Stimulated activated CD8-positive, alpha-beta memory T cell treated with anti-CD3 and anti-CD28 coated beads, Interleukin-4, amount 100 ng/mL, for 4 hours (primary cell): ENCODE data around the gene ZXDC.
A peak's percentile ranks its signal among the peaks of the same experiment; 100 is the strongest.

Experiments used
- DNase-seq, 2 donors: peaks; one replicate each; pipeline ENCODE4 v3.0.0-alpha.2; 2020; ENCODE audit warnings: low read depth in 2 of 2, low spot score in 1 of 2

ZXDC gene

DNA sequence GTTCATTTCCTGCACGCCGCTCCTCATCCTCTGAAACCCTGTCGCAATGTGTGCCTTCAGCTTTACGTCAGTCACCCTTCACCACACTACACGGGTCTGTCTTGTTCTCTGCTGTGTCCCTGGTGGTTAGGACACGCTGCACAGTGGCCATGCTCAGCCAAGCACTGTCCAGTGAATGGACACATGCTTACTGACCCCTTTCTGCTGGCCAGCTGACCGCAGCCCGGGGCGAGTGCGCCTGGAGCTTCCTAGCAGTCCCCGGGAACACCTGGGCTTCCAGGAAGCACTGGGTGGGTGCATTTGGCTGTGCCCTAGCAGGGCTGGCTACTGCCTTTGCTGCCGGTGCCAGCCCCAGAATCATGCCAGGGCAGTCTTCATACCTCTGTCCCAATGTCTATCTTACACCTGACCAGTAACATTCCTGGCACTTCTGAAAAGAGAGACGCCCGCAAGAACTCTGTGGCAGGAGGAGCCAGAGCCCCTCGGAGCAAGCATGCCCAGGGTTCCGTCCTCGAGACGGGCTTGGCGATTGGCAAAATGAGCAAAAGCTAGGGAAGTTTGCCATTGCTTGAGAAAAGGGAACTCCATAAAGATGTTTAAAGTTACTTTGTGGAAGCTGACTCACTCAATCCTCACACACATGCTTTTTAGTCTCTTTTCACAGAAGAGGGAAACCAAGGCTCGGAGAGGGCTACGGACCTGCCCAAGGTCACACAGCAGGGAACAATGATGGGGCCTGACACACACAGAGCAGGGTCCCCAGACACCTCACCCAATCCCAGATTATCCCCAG lies 15.7 kb upstream of the ZXDC start:
- DNase-seq: no peak

DNA sequence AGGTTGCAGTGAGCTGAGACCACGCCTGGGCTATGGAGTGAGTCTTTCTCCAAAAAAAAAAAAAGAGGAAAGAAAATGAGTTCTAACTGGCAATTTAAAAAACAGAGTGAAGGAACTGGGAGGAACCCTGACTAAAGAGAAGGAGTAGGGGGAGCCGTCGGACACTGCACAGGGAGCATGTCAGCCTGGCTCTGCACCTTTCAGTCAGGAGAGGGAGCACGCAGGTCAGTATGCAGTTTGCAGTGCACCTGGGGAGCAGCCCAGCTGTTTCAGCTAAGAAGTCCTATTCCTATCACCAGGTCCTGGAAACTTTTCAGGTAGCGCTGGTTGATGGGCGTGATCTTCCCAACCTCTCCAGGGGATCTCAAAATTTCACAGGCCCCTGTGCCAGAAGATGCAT lies 14.9 kb upstream of the ZXDC start:
- DNase-seq: no peak

DNA sequence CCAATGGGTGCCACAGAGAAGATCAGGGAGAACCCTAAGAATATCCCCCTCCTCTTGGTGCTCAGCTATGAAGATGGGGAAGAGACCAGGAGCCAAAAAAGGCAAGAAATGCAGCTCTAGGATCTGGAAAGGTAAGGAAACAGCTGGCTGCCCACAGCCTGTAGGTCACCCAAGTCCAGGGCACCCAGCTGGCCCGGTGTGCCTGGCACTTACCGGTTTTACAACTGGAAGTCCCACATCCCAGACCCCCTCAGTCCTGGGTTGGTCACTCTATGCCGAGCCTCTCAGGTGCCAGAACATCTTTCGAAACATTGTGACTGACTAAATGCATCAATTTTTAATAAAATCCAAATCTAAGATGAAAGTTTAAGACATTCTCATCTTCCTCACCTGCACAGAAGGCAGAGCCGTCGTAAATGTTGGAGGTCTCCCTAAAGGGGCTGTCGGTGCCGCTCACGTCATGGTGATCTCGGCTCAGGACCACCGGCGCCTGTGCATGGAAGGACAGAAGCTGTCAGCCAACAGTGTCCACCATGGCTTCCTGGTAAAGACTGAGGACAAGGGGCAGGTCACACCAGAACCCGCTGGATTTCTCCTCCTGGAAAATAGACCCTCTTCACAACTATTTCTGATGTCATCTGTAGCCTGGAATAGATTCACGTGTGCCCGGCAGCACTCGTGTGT lies 13.3 kb upstream of the ZXDC start:
- DNase-seq: no peak

DNA sequence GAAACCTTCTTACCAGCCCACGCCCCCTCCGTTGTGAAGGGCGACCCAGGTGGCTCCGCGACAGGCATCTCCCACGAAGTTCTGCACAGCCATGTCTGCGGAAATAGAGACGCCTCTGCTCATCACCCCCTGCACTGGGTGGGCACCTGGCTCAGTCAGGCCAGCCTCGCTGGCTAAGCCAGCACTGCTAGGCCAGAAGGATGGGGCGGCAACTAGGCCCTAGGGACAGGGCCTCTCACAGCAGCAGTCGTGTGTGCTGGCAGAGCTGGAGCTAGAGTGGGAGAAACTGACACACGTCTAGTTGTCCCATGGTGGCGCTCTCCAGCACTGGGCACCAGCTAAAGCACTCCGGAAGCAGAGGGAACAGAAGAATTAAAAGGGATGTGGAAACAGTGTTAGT lies 12.5 kb upstream of the ZXDC start:
- DNase-seq: no peak

DNA sequence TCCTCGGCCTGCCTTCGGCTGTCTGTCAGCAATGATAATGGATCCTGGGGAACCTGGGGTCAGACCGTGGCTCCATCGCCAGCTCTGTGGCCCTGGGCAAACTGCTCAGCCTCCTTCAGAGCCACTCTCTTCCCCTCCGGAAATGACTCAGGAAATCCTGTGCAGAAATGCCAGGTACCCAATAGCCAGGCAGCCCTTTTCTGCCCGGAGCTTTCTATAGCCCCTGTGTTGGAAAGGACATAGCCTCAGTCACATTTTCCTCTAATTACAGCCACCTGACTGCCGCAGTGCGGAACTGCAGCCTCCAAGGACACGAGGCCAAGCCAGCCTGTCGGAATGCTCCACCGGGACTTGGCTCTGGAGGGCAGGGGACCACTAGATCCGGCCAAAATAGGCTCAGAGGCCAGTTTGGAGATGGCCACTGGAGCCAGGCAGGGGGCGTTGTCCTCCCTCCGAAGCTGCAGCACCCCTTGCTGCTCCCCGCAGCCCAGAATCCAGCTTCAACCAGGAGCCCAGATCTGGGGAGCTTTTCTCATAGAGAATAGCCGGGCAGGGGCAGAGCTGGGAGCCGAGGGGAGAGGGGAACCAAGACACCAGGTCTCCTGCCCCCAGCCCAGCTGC lies 11.6 kb upstream of the ZXDC start:
- DNase-seq: no peak

DNA sequence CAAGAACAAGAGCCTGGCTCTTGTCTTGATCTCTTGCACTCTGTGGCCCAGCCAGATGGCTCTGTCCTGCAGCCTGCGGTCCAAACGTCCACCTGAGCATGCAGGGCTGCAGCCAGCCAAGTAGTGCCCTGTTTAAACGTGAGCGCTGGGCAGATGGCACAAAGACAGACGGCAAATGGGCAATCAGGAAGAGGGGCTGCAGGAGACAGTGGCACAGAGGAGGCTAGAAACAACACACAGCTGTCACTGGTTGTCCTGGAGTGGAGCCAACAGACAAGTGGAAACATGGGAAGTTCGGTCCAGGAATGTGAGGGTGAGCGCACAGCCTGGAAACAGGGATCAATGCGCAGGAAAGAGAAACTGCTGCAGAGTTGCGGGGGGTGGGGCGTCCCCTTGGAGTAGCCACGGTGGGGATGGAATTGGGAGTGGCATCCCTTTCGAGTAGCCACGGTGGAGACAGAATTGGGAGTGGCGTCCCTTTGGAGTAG lies 10.7 kb upstream of the ZXDC start:
- DNase-seq: no peak

DNA sequence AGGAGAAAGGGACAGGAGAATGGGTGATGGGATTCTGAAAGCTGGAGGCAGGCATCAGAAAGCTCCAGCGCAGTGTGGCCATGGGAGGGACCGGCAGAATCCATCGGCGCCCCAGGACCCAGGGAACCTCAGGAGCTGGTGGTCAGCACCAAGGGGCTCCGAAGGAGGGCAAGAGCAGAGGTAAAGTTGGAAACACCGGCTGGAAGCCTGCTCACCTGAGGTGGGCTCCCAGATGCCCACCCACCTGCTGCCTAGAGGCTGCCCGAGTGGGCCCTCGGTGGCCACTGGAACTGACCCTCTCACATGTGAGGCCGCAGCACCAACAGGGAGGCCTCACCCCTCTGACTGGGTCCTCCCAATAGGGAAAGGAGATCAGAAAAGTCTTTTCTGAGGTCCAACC lies 10.3 kb upstream of the ZXDC start:
- no peak for DNase-seq

DNA sequence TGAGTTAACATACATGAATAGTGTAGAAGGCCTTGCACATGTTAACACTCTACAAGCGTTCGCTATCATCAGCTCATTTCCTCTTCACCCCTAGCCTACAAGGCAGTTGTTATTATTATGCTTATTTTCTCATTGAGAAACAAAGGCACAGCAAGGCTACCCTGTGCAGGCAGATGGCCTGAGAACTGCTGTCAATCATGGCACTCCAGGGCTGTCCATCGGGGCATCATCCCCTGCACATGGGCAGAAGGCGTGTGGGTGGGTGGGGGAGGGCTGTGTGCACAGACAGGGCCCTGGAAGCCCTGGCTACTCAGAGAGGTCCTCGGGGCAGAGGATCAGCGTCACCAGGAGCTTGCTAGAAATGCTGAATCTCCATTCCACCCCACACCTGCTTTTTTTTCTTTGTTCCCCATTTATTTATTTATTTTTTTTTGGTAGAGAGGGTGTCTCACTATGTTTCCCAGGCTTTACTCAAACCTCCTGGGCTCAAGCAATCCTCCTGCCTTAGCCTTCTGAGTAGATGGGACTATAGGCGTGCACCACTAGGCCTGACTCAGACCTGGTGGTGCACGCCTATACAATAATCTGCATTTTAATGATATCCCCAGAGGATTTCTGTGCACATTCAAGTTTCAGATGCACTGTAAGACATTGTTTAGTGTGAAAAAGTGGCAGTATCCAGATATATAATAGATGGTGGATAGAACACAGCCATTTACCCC lies 9.6 kb upstream of the ZXDC start:
- no peak for DNase-seq

DNA sequence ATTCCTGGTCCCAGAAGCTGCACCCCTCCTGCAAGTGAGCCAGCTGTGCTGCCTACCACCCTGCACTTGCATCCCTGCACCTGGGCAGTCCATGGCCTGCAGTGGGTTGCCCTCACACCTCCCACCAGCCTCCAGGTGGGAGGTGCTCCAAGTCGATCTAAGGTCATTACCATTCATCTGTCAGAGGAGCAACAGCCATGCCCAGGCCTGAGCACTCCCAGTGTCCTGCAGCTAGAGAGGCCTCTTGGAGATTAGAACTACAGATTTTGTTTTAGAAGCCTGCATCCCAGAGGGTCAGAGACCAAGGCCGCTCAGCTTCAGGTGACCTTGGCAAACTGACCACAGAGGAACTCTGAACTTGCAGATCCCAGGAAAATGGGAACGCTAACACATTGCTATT lies 9.0 kb upstream of the ZXDC start:
- no peak for DNase-seq

DNA sequence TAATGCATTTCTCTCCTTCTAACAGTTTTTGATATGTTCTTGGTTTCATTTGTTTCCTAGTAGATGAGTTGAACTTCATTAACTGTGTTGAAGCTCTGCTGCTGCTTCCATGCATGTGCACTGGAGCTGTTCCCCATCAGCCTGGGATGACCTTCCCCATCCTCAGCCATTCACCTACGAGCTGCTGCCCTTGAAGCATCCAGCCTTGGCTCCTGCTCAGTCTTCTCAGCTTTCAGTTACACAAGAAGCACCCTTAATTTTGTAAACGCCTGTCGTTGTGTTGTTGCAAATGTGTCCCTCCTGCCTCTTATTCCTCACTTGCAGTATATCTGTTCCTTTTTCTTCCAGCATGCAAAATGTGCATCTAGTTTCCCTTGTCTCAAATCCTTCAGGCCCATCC lies 8.5 kb upstream of the ZXDC start:
- no peak for DNase-seq

DNA sequence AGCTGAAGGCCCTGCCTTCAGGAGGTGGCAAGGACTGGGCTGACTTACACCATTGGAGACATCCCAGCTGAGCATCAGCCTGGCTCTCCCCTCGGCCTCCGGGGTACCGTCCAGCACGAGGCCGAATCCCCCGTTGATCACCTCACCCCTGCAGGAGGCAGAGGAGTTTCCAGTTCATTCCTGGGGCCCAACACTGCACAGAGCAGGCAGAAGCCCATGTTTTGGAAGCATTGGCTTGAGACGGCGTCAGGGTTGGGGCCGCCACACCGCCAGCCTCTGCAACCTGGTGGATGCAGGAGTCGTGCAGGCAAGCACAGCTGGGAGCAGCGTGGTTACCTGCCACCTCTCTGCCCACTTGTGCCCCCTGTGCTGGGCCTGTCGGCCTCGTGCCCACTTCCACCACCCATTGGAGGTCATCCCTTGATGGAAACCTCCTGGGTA lies 7.7 kb upstream of the ZXDC start:
- DNase-seq: no peak

DNA sequence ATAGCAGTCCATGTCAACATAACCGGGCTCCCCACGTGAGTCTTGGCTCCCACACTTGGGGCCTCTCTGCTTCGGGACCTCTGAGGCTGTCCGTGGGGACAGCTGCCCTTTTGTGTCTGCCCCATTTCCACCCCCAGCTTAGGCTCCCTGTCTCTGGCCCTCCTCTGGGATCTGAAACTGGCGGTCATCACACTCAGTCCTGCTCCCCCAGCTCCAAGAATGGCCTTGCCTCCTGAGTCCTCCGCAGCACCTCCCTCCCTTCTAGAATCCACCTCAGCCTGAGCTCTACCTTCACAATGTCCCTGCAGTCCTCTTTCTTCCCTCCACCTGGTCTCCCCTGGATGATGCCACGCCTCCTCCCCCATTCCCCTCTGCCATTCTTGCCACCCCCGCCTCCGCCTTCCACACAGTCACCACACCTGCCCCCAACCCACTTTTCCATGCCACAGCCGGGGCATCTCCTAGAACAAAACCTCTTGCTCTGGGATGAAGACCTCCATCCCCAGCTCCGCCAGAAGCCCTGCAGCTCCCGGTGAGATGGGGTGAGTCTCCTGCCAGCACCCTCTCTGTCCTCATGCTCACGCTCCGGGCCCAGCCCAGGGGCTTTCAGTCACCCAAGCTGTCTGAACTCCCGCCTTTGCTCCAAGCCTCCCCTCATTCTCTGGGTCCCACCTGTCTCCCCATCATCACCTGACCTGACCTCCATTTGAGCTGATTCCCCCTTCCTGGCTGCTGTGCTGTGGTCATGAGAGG lies 7.0 kb upstream of the ZXDC start:
- DNase-seq: no peak

DNA sequence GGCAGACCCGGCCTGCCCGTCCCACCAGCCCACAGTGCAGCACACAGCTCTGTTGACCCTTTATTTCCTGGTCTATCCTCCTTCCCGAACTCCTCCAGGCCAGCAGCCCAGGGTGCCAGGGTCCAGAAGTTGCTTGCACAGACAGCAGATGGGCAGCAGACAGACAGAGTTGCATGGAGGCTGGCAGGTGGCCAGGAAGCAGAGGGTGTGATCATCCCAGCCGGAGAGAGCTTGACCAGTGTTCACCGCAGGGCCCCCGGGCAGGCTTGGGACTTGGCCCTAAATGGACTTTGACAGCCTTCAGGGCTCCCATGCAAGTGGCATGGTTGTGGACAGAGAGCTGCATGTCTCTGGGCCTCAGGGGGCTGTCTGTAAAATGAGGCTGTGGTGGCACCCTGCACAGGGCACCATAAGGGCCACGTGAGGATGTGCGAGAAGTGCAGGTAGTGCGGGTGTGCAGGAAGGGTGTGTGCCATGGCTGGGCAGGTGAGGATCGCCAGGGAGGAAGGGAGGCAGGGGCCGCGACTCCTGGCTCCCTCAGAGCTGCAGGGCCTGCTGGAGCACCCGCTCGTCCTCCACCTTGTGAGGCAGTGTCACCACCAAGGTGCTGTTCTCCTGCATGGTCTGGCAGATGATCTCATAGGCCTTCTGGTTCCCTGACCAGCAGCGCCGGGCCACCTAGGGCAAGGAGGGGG lies 6.3 kb upstream of the ZXDC start:
- no peak for DNase-seq

DNA sequence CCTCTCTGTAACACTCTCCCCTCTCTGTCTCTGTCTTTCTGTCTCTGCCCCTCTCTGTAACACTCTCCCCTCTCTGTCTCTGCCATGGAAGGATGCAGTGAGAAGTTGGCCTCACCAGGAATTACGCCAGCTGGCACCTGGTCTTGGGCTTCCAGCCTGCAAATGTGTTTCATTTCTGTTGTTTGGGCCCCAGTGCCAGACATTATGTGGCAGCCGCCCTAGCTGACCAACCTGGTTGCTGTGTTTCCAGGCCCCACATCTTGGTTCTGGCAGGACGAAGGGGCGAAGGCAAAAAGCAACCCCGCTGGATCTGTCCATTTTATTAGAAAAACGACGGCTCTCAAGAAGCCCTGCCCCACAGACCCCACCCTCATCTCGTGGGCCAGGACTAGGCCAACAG lies 5.2 kb upstream of the ZXDC start:
- no peak for DNase-seq

DNA sequence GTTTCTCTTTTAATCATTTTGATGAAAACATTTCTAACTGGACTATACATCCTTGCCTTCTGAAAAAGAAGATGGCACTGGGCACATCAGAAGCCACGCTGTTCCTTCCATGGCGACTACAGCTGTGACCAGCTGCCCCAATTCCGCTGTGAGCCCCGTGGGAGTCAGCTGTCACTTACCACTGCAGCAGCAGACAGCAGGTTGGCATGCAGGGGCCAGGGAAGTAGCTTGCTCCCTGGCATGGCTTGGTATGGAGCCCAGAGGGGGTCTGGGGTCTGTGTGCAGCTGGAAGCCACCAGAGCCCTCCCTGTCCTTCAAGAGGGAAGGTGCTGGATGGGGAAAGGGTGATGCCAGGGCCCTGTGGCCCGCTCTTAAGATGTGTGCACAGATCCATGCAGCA lies 4.5 kb upstream of the ZXDC start:
- no peak for DNase-seq

DNA sequence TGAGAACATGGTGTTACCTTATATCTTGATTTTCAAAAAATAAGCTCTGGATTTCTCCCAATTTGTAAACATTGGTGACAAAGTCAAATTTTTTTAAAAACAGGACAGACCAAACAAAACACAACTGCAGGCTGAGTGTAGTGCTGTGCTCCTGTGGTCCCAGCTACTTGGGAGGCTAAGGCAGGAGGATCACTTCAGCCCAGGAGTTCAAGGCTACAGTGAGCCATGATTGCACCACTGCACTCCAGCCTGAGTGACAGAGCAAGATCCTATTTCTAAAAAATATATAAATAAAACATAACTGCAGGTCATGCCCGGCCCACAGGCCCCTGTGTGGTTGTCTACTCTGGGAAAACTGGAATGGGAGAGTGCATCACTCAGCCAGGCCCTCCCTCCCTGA lies 4.0 kb upstream of the ZXDC start:
- DNase-seq: no peak

DNA sequence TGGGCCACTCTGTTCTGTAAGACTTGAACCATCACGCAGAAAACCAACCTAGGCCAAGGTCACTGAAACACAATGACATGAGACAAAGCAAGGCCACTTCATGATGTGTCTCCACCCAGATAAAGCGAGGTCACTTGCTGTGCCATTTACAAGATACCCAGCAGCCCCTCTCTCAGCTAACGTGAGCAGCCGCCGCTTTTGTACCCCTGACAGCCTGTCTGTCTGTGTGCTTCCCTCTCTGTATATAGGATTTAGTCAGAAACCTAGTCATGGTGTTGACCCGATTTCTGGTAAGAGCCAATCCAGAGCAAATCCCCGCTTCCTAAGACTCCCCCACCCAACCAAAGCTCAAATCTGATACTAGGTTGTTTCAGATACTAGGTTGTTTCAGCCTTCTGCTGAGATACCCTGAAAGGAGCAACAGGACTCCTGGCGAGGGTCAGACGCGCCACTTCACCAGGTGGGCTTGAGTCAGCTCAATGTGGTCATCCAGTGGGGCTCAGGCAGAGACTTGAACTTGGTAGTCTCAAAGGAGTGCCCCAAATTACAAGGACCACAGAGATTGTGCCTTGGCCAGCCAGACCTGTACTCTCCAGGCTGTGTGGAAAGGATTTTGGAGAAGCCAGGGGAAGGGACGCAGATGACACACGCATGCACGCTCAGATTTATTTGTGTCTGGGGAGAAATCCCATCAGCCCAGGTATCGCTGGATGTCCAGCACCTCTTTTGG lies 3.1 kb upstream of the ZXDC start:
- DNase-seq: no peak

DNA sequence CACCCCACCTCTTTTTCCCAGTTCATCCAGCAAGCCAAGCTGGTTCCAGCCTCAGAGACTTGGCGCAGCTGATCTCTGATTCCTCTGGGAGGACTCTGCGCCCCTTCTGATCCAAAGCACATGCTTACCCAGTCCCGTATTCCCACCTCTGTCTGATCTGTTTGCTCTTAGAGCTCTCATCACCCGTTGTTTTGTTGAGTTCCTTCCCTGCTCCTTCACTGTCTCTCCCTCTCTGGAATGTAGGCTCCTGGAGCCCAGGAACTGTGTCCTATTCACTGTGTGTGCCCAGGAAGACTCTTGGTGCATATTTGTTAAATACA lies 1.3 kb upstream of the ZXDC start:
- no peak for DNase-seq

DNA sequence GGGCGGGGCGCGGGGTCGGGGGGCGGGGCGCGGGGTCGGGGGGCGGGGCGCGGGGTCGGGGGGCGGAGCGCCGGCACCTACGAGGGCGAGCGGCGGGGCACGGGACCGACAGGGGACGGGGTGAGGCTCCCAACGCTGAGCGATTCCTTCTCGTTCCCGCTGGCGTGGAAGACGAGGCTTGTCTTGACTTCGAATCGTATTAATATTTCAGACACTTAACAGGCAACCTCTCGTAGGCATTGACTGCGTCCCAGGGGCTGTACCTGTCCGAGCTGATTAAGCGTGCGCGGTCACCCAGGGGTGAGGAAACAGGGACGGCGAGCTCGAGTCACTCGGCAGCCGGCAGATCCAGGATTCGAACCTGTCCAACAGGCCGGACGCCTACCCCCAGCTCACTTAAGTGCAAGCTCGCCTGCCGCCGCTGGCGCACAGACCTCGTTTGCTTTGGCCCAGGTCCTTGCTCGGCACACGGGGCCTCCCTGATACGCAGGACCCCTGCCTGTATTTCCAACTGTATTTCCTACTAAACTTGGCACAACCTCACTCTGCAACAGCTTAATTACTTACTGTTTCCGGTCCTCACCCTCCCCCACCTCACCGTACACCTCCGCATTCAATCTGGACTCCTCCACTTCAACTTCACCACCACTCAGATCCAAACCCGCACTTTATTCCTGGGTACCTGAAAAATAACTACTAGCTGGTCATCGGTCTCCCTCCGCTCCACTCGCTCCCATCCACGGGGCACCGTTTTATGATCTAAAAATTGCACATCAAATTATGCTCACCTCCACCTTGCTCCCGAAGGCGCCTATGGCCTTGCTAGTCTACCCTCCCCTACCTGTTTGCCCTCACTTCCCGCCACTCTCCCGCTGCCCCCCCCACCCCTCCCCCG lies 722 bp upstream of the ZXDC start:
- DNase-seq: peak in 1 of 2 donors; percentile 20
